ENCODE measurements around the gene C3orf62. TPM values are rescaled to one million over a fixed set of nuclear protein-coding genes. Genes with fewer than 3 reads are reported as not detected.
"Not testable (repeated sequence)": the region's sequence is repeated elsewhere in the genome, so short reads cannot be mapped to it uniquely, and the experiment has no call there.

C3orf62 gene
- total RNA-seq, 2 donors from 2014 or later = 4.6 to 7.0 TPM

DNA sequence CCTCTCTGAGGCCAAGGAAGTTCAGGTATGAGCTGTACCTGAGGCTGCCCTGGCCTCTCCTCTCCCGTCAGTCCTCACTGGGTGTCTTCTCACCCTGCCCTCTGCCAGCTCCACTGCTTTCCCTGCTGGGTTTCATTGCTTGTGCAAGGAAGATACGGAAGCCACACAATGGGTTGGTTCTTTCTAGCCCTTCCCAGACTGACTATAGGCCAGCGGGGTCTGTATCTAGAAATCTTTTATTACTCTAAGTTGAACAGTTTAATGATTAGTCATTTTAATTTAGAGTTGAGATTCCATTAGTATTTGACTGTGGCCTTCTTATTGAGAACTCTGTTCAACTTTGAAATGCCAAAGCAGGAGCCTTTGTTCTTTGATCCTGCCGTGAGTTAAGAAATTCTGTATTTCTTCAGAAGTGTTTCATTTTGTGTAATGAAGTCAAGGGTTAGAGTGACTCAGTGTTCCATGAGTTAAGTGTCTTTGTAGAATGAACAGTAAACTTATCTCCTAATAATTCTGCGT lies 16.2 kb downstream of the C3orf62 start:
- no peak for DNase-seq
- H3K4me1 Mint-ChIP-seq (ENCODE audit: low read depth) = peaks cover 14% of the 10 kb centered on the region
- H3K9me3 Mint-ChIP-seq = no peaks in the 10 kb centered on the region
- no peaks in the 10 kb centered on the region for H3K27me3 Mint-ChIP-seq (ENCODE audit: low read depth)
- H3K36me3 Mint-ChIP-seq (ENCODE audit: insufficient read depth in 2 of 2) = no peaks in the 10 kb centered on the region
- peak overlapping the region in 1 of 2 donors; percentile 27 for H3K4me3 Mint-ChIP-seq
- peak; percentile 54 to 55 for ATAC-seq (replicated peaks in 1 of 2)
- H3K27ac Mint-ChIP-seq = no peak overlapping the region

GRCh38 chr3:49257187-49257586 lies 19.8 kb downstream of the C3orf62 start:
- Mint-ChIP-seq H3K27me3 (ENCODE audit: low read depth) (no peaks in the 10 kb centered on the region), H3K36me3 (ENCODE audit: insufficient read depth in 2 of 2) (no peaks in the 10 kb centered on the region), H3K9me3 (no peaks in the 10 kb centered on the region), H3K27ac (no peak overlapping the region), H3K4me1 (ENCODE audit: low read depth) (peaks cover 14% of the 10 kb centered on the region), H3K4me3 (no peak overlapping the region)
- DNase-seq (no peak), ATAC-seq (replicated peaks in 1 of 2) (no peak)

- H3K36me3 Mint-ChIP-seq (ENCODE audit: insufficient read depth in 2 of 2) = no peaks in the 10 kb centered on the region
- no peak overlapping the region for H3K4me3 Mint-ChIP-seq
- ATAC-seq (replicated peaks in 1 of 2) = no peak
- no peaks in the 10 kb centered on the region for H3K9me3 Mint-ChIP-seq
- DNase-seq = no peak
- H3K4me1 Mint-ChIP-seq (ENCODE audit: low read depth) = peaks cover 6% of the 10 kb centered on the region
- H3K27ac Mint-ChIP-seq = no peak overlapping the region
- no peaks in the 10 kb centered on the region for H3K27me3 Mint-ChIP-seq (ENCODE audit: low read depth)
Observed at GRCh38 chr3:49255718-49256511, 21.1 kb downstream of the C3orf62 start.

- Mint-ChIP-seq H3K4me1 (ENCODE audit: low read depth) (no peaks in the 10 kb centered on the region), H3K4me3 (no peak overlapping the region), H3K27me3 (ENCODE audit: low read depth) (no peaks in the 10 kb centered on the region), H3K9me3 (no peaks in the 10 kb centered on the region), H3K27ac (no peak overlapping the region), H3K36me3 (ENCODE audit: insufficient read depth in 2 of 2) (no peaks in the 10 kb centered on the region)
- ATAC-seq (replicated peaks in 1 of 2) (no peak), DNase-seq (no peak)
Observed at GRCh38 chr3:49255112-49255511, 21.9 kb downstream of the C3orf62 start.

DNA sequence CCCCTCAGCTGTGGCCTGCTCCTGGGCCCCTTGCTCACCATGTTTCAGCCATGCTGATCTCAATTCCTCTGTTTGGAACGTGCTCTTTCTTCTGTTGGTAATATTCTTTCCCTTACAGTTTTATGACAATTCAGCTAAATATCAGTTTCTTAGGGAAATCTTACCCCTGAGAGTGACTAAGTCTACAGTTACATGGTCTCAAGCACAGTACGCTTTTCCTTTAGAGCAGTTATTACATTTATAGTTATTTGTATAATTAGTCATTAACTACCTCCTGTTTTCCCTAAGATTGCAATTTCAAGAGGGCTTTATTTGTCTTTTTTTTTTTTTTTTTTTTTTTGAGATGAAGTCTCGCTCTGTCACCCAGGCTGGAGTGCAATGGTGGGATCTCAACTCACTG lies 23.5 kb downstream of the C3orf62 start:
- Mint-ChIP-seq H3K4me1 (ENCODE audit: low read depth) (no peaks in the 10 kb centered on the region), H3K9me3 (no peaks in the 10 kb centered on the region), H3K4me3 (no peak overlapping the region), H3K27ac (no peak overlapping the region), H3K27me3 (ENCODE audit: low read depth) (no peaks in the 10 kb centered on the region), H3K36me3 (ENCODE audit: insufficient read depth in 2 of 2) (no peaks in the 10 kb centered on the region)
- DNase-seq = no peak
- no peak for ATAC-seq (replicated peaks in 1 of 2)

DNA sequence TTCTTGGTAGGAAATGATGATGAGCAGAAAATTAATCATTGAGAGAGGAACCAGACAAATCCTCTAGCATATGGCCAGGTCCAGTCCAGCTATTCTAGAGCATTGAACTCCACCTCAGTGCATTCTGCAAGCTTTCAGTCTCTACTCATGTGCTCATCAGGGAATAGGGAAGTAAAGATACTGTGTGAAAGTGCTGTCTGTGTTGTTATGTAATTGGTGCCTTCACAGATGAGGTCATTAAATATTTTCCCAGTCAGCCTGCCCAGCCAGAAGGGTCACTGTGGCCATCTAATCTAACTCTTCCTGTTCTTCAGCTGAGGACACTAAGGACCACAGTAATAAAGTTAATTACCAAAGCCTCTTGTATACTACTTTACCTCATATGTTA lies 28.2 kb downstream of the C3orf62 start:
- H3K4me3 Mint-ChIP-seq = no peak overlapping the region
- no peak overlapping the region for H3K27ac Mint-ChIP-seq
- H3K9me3 Mint-ChIP-seq = no peaks in the 10 kb centered on the region
- no peak for DNase-seq
- no peak for ATAC-seq (replicated peaks in 1 of 2)
- H3K36me3 Mint-ChIP-seq (ENCODE audit: insufficient read depth in 2 of 2) = no peaks in the 10 kb centered on the region
- no peaks in the 10 kb centered on the region for H3K27me3 Mint-ChIP-seq (ENCODE audit: low read depth)
- no peaks in the 10 kb centered on the region for H3K4me1 Mint-ChIP-seq (ENCODE audit: low read depth)

DNA sequence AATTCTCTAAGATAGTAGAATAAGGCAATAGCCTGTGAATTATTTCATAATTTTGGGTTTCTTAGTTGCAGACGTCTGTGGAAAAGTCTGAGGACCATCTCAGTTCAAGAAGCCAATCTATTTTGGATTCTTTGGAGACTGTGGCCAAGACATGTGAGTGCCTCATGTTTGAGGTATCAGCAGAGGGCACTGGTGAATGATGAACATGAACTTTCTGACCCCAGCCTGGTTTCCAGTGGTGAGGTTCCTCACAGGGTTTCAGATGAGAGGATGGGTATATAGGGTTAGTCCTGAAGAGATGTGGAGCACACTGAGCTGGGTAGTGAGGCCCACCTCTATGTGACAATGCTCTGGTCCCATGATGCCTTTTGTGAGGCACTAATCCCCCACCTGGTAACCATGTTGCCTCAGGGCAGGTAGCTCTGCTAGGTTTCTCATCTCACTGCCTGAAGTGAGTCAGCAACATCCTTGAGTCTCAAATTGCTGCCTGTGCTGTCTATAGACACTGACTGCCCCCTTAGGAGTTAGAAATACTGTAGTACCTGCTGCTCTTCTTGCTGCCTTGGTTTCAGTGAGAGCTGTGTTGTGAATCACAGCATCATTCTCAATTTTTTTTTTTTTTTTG lies 32.3 kb downstream of the C3orf62 start:
- H3K27me3 Mint-ChIP-seq (ENCODE audit: low read depth) = no peaks in the 10 kb centered on the region
- no peak overlapping the region for H3K27ac Mint-ChIP-seq
- no peak overlapping the region for H3K4me3 Mint-ChIP-seq
- DNase-seq = peak in 1 of 2 donors; percentile 5
- no peaks in the 10 kb centered on the region for H3K9me3 Mint-ChIP-seq
- ATAC-seq (replicated peaks in 1 of 2) = peak; percentile 58 to 76
- peaks cover 0 to 2% of the 10 kb centered on the region in 2 donors for H3K36me3 Mint-ChIP-seq (ENCODE audit: insufficient read depth in 2 of 2)
- H3K4me1 Mint-ChIP-seq (ENCODE audit: low read depth) = no peaks in the 10 kb centered on the region

GRCh38 chr3:49240091-49240490 lies 36.9 kb downstream of the C3orf62 start:
- not testable (repeated sequence) for H3K4me1 Mint-ChIP-seq (ENCODE audit: low read depth); ATAC-seq (replicated peaks in 1 of 2); H3K36me3 Mint-ChIP-seq (ENCODE audit: insufficient read depth in 2 of 2); H3K4me3 Mint-ChIP-seq; H3K27me3 Mint-ChIP-seq (ENCODE audit: low read depth); DNase-seq; H3K27ac Mint-ChIP-seq; H3K9me3 Mint-ChIP-seq

DNA sequence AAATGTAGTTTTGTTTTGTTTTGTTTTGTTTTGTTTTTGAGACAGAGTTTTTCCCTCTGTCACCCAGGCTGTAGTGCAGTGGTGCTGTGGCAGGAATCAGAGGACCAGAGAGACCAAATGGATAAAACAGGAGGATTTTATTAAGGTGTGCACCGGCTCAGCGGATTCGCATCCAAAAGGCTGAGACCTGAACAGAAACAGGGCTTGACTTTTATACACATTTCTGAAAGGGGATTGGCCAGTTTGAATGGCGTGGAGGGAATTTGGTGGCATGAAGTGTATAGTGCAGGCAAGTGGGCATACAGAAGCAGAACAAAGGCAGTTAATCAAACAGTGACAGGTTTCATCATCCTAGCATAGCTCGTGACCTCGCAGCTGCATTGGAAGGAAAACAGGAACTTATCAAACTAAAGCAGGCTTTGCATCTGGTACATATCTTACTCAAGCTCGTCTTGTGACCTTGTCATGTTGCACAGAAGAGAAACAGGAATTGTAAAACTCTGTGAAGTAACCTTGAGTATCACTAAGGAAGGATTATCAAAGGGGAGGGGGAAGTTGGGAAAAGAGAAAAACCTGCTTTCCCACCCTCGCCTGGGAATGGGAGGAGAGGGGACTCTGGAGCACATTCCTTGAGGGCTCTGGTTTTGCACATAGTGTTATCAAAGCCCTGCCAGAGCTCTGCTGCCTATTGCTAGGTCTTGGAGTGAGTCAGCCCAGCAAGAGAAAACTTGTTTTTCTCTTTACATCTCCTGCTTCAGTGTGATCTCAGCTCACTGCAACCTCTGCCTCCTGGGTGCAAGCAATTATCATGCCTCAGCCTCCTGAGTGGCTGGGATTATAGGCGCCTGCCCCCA lies 38.5 kb downstream of the C3orf62 start:
- peaks cover 6% of the 10 kb centered on the region for H3K4me1 Mint-ChIP-seq (ENCODE audit: low read depth)
- ATAC-seq (replicated peaks in 1 of 2) = peak; percentile 76 to 91
- H3K36me3 Mint-ChIP-seq (ENCODE audit: insufficient read depth in 2 of 2) = peaks cover 3 to 4% of the 10 kb centered on the region in 2 donors
- peak overlapping the region in 1 of 2 donors; percentile 3 for H3K4me3 Mint-ChIP-seq
- peaks cover 6% of the 10 kb centered on the region for H3K27me3 Mint-ChIP-seq (ENCODE audit: low read depth)
- peak; percentile 2 to 4 for DNase-seq
- no peak overlapping the region for H3K27ac Mint-ChIP-seq
- peaks cover 3 to 5% of the 10 kb centered on the region in 2 donors for H3K9me3 Mint-ChIP-seq

- Mint-ChIP-seq H3K9me3 (peaks cover 9 to 10% of the 10 kb centered on the region in 2 donors), H3K27me3 (ENCODE audit: low read depth) (peaks cover 7% of the 10 kb centered on the region), H3K4me3 (no peak overlapping the region), H3K4me1 (ENCODE audit: low read depth) (peaks cover 6% of the 10 kb centered on the region), H3K36me3 (ENCODE audit: insufficient read depth in 2 of 2) (peaks cover 8 to 11% of the 10 kb centered on the region in 2 donors), H3K27ac (no peak overlapping the region)
- no peak for DNase-seq
- ATAC-seq (replicated peaks in 1 of 2) = no peak
Observed at GRCh38 chr3:49237344-49237743, 39.7 kb downstream of the C3orf62 start.

DNA sequence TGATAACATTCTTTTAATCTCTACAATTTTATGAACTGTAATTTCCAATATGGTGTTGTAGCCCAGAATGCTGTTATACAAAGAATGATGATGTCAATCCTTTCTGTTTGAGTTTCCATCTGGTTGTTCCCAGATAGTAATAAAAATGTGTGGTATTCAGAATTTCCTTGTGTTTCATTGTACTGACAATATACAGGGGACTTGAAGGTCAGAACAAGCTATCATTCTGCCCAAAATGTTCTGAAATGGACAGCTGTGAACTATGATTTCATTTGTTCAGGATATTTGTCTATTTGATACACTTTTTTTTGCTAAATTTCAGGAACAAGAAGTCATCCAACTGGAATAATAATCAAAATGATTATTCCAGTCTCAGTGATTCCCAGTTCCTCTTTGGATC lies 40.8 kb downstream of the C3orf62 start:
- H3K9me3 Mint-ChIP-seq = peaks cover 14 to 15% of the 10 kb centered on the region in 2 donors
- ATAC-seq (replicated peaks in 1 of 2) (no peak), DNase-seq (no peak)
- peaks cover 11 to 15% of the 10 kb centered on the region in 2 donors for H3K36me3 Mint-ChIP-seq (ENCODE audit: insufficient read depth in 2 of 2)
- H3K27me3 Mint-ChIP-seq (ENCODE audit: low read depth) = peaks cover 12% of the 10 kb centered on the region
- no peak overlapping the region for H3K27ac Mint-ChIP-seq
- no peak overlapping the region for H3K4me3 Mint-ChIP-seq
- H3K4me1 Mint-ChIP-seq (ENCODE audit: low read depth) = peaks cover 6% of the 10 kb centered on the region

- not testable (repeated sequence) for ATAC-seq (replicated peaks in 1 of 2); H3K27ac Mint-ChIP-seq; DNase-seq; H3K4me1 Mint-ChIP-seq (ENCODE audit: low read depth); H3K4me3 Mint-ChIP-seq
- H3K27me3 Mint-ChIP-seq (ENCODE audit: low read depth) = peaks cover 11% of the 10 kb centered on the region
- H3K36me3 Mint-ChIP-seq (ENCODE audit: insufficient read depth in 2 of 2) = peaks cover 17 to 20% of the 10 kb centered on the region in 2 donors
- peaks cover 20 to 27% of the 10 kb centered on the region in 2 donors for H3K9me3 Mint-ChIP-seq
Observed at GRCh38 chr3:49228817-49229216, 48.2 kb downstream of the C3orf62 start.

- DNase-seq = no peak
- peaks cover 7 to 9% of the 10 kb centered on the region in 2 donors for H3K9me3 Mint-ChIP-seq
- ATAC-seq (replicated peaks in 1 of 2) = no peak
- peaks cover 2% of the 10 kb centered on the region for H3K27me3 Mint-ChIP-seq (ENCODE audit: low read depth)
- no peaks in the 10 kb centered on the region for H3K4me1 Mint-ChIP-seq (ENCODE audit: low read depth)
- H3K36me3 Mint-ChIP-seq (ENCODE audit: insufficient read depth in 2 of 2) = peaks cover 0 to 1% of the 10 kb centered on the region in 2 donors
- H3K4me3 Mint-ChIP-seq = no peak overlapping the region
- H3K27ac Mint-ChIP-seq = no peak overlapping the region
Observed at GRCh38 chr3:49222002-49222401, 55.0 kb downstream of the C3orf62 start.
